Measurements from ENCODE around the gene LGR5. TPM values are rescaled to one million over a fixed set of nuclear protein-coding genes. Genes with fewer than 3 reads are reported as not detected.

LGR5 gene
- total and polyA plus RNA-seq, 9 of the 15 experiments (the other 6 are each of a cell fraction or from before 2014, with no cell fraction given) = not detected

DNA sequence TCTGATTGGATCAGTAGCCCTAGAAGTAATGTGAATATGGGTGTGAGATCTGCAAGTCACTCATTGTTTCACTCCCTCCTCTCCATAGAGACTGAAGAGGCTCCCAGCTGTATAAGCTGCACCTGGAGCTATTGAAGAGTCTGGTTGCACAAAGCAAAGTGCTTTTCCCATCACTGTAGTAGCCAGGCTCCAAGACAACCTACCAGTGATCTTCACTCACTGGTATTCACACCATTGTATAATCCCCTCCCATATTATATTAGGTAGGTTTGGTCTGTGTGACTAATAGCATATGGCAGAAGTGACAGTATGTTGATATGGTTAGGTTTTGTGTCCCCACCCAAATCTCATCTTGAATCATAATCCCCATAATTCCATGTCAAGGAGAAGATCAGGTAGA, 159.6 kb downstream of the LGR5 start:
- H2AFZ ChIP-seq (ENCODE audit: low read depth, low read length) = no peak overlapping the region
- DNase-seq (ENCODE audit: extremely low read depth in 1 of 4, low spot score in 3 of 4) (no peak), FAIRE-seq (no peak), ATAC-seq (no peak)
- BruUV-seq (replicated peaks) = no TSS peak
- no peaks in the 10 kb centered on the region for H3K36me3 ChIP-seq (ENCODE audit: control insufficient read depth, insufficient read depth, low read length)
- intact Hi-C loops (cut with micrococcal nuclease) = no loop called here
- in situ Hi-C loops (cut with MboI) = no loop called here
- ChIA-PET POLR2A (no interaction called here), CTCF (ENCODE audit: low intra/inter-chr PET ratio) (no interaction called here)
- no peaks in the 10 kb centered on the region for H3K9me3 ChIP-seq (replicated peaks; ENCODE audit: control insufficient read depth, insufficient read depth, low read depth, low read length)
- H3K79me2 ChIP-seq (ENCODE audit: control insufficient read depth, insufficient read depth, low read length) = no peaks in the 10 kb centered on the region
- H3K4me2 ChIP-seq (ENCODE audit: insufficient read depth, low read length) = no peak overlapping the region
- TF ChIP-seq MYC (IDR thresholded peaks at IDR 0.05; ENCODE audit: low read depth, low read length) (no peak), MYC (CRISPR knock-in tag; IDR thresholded peaks at IDR 0.05; ENCODE audit: borderline replicate concordance, low read depth) (no peak), NUFIP1 (IDR thresholded peaks at IDR 0.05; ENCODE audit: partially characterized antibody) (no peak), ZBTB1 (CRISPR knock-in tag; IDR thresholded peaks at IDR 0.05; ENCODE audit: borderline replicate concordance, low read depth) (no peak), TCFL5 (CRISPR knock-in tag; conservative IDR thresholded peaks at IDR 0.05) (no peak), SAFB (IDR thresholded peaks at IDR 0.05; ENCODE audit: borderline replicate concordance, low read depth, low read length) (no peak), RBM17 (IDR thresholded peaks at IDR 0.05; ENCODE audit: borderline replicate concordance, low read depth, low read length) (no peak), KLF16 (IDR thresholded peaks at IDR 0.05) (no peak), RAD21 (CRISPR knock-in tag; conservative IDR thresholded peaks at IDR 0.05 in 1 of 2, IDR thresholded peaks at IDR 0.05 in 1 of 2) (no peak), ZNF76 (CRISPR knock-in tag; IDR thresholded peaks at IDR 0.05; ENCODE audit: borderline replicate concordance) (no peak), KAT2B (IDR thresholded peaks at IDR 0.05; ENCODE audit: low read depth, low read length) (no peak), ZNF695 (CRISPR knock-in tag; IDR thresholded peaks at IDR 0.05) (no peak)
- TF ChIP-seq, protein P1, sequence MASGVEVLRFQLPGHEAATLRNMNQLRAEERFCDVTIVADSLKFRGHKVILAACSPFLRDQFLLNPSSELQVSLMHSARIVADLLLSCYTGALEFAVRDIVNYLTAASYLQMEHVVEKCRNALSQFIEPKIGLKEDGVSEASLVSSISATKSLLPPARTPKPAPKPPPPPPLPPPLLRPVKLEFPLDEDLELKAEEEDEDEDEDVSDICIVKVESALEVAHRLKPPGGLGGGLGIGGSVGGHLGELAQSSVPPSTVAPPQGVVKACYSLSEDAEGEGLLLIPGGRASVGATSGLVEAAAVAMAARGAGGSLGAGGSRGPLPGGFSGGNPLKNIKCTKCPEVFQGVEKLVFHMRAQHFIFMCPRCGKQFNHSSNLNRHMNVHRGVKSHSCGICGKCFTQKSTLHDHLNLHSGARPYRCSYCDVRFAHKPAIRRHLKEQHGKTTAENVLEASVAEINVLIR (CRISPR knock-in tag; IDR thresholded peaks at IDR 0.05) = no peak
- TF ChIP-seq, protein P2, sequence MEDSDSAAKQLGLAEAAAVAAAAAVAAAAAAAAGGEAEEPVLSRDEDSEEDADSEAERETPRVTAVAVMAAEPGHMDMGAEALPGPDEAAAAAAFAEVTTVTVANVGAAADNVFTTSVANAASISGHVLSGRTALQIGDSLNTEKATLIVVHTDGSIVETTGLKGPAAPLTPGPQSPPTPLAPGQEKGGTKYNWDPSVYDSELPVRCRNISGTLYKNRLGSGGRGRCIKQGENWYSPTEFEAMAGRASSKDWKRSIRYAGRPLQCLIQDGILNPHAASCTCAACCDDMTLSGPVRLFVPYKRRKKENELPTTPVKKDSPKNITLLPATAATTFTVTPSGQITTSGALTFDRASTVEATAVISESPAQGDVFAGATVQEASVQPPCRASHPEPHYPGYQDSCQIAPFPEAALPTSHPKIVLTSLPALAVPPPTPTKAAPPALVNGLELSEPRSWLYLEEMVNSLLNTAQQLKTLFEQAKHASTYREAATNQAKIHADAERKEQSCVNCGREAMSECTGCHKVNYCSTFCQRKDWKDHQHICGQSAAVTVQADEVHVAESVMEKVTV (CRISPR knock-in tag; IDR thresholded peaks at IDR 0.05) = no peak
- TF ChIP-seq, protein P3, sequence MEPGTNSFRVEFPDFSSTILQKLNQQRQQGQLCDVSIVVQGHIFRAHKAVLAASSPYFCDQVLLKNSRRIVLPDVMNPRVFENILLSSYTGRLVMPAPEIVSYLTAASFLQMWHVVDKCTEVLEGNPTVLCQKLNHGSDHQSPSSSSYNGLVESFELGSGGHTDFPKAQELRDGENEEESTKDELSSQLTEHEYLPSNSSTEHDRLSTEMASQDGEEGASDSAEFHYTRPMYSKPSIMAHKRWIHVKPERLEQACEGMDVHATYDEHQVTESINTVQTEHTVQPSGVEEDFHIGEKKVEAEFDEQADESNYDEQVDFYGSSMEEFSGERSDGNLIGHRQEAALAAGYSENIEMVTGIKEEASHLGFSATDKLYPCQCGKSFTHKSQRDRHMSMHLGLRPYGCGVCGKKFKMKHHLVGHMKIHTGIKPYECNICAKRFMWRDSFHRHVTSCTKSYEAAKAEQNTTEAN (CRISPR knock-in tag; IDR thresholded peaks at IDR 0.05) = no peak
- TF ChIP-seq, protein P4, sequence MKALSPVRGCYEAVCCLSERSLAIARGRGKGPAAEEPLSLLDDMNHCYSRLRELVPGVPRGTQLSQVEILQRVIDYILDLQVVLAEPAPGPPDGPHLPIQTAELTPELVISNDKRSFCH (CRISPR knock-in tag; IDR thresholded peaks at IDR 0.05) = no peak
- TF ChIP-seq, protein P4 (tag; IDR thresholded peaks at IDR 0.05) = no peak
- peaks cover 2 to 4% of the 10 kb centered on the region in 2 experiments; a peak in 3 of 5 replicates for H3K4me1 ChIP-seq (replicated peaks in 1 of 2; ENCODE audit: control insufficient read depth in 2 of 2, insufficient read depth in 2 of 2, low read length in 2 of 2)
- H3K4me3 ChIP-seq = no peak overlapping the region
- H3K27me3 ChIP-seq (ENCODE audit: control insufficient read depth in 2 of 2, insufficient read depth in 2 of 2, low read length in 2 of 2) = no peaks in the 10 kb centered on the region
- no peak overlapping the region for H3K9ac ChIP-seq (ENCODE audit: insufficient read depth in 1 of 2, low read depth in 2 of 2, low read length in 2 of 2)
- H4K20me1 ChIP-seq (replicated peaks; ENCODE audit: control insufficient read depth, insufficient read depth, low read length) = no peaks in the 10 kb centered on the region
- H3K27ac ChIP-seq (ENCODE audit: extremely low read depth, low read depth, low read length) = no peak overlapping the region
- no peaks in the 10 kb centered on the region for H3K9me1 ChIP-seq (ENCODE audit: control insufficient read depth, insufficient read depth, low read length)

All from K562 (cell line).